ENCODE results near the gene EIF2B2. TPM values are rescaled to one million over a fixed set of nuclear protein-coding genes. Genes with fewer than 3 reads are reported as not detected.

Gene EIF2B2
- total and polyA plus RNA-seq, 9 of the 15 experiments (the other 6 are each of a cell fraction or from before 2014, with no cell fraction given), result 10.6 to 94.1 (median 38.9) TPM

DNA sequence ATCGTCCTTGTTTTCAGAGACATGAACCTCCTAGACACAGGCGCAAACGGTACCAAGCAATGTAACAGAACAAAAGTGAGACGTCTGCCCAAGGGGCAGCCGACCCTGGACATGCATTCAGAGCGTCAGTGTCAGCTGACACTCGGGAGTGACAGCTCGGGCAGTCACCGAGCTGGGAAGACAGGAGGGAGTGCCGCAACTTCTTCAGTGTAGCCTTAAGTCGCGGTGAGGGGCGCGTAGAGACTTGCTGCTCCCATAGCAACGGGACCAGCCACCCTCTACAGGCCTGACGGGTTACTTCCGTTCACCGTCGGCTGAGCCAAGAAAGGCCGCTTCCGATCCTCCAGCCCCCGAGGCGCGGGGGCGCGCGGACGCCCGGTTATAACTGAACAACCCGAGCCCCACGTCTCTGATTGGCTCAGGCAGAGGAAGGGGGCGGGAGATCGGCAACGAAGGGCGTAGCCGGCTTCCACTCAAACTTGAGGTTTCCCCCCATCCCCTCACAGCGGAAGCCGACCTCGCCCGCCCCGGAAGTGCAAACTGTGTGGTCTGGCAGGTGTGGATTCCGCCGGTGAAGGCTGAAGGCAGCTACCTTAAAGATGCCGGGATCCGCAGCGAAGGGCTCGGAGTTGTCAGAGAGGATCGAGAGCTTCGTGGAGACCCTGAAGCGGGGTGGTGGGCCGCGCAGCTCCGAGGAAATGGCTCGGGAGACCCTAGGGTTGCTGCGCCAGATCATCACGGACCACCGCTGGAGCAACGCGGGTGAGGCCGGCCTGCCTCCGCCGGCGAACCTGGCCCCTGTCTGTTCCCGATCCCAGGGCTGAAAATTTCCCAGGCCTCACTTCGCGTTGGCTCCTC is at the start of gene EIF2B2 (continued):
- TF ChIP-seq SAP30 (IDR thresholded peaks at IDR 0.05; ENCODE audit: borderline replicate concordance, insufficient read depth, low read depth, low read length, poor library complexity, severe bottlenecking), result peak; percentile 57
- no peak for TF ChIP-seq SPI1 (IDR thresholded peaks at IDR 0.05; ENCODE audit: borderline replicate concordance, low read depth, low read length)
- no peak for TF ChIP-seq MIER1 (IDR thresholded peaks at IDR 0.05; ENCODE audit: low read depth)
- TF ChIP-seq, protein P1, sequence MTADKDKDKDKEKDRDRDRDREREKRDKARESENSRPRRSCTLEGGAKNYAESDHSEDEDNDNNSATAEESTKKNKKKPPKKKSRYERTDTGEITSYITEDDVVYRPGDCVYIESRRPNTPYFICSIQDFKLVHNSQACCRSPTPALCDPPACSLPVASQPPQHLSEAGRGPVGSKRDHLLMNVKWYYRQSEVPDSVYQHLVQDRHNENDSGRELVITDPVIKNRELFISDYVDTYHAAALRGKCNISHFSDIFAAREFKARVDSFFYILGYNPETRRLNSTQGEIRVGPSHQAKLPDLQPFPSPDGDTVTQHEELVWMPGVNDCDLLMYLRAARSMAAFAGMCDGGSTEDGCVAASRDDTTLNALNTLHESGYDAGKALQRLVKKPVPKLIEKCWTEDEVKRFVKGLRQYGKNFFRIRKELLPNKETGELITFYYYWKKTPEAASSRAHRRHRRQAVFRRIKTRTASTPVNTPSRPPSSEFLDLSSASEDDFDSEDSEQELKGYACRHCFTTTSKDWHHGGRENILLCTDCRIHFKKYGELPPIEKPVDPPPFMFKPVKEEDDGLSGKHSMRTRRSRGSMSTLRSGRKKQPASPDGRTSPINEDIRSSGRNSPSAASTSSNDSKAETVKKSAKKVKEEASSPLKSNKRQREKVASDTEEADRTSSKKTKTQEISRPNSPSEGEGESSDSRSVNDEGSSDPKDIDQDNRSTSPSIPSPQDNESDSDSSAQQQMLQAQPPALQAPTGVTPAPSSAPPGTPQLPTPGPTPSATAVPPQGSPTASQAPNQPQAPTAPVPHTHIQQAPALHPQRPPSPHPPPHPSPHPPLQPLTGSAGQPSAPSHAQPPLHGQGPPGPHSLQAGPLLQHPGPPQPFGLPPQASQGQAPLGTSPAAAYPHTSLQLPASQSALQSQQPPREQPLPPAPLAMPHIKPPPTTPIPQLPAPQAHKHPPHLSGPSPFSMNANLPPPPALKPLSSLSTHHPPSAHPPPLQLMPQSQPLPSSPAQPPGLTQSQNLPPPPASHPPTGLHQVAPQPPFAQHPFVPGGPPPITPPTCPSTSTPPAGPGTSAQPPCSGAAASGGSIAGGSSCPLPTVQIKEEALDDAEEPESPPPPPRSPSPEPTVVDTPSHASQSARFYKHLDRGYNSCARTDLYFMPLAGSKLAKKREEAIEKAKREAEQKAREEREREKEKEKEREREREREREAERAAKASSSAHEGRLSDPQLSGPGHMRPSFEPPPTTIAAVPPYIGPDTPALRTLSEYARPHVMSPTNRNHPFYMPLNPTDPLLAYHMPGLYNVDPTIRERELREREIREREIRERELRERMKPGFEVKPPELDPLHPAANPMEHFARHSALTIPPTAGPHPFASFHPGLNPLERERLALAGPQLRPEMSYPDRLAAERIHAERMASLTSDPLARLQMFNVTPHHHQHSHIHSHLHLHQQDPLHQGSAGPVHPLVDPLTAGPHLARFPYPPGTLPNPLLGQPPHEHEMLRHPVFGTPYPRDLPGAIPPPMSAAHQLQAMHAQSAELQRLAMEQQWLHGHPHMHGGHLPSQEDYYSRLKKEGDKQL (CRISPR knock-in tag; IDR thresholded peaks at IDR 0.05; ENCODE audit: borderline replicate concordance), result no peak
- TF ChIP-seq NFRKB (IDR thresholded peaks at IDR 0.05; ENCODE audit: low read depth), result no peak
- TF ChIP-seq LARP7 (IDR thresholded peaks at IDR 0.05), result no peak
- no peak for TF ChIP-seq SNRNP70 (optimal IDR thresholded peaks at IDR 0.05; ENCODE audit: low read depth, low read length)
- TF ChIP-seq ZC3H4 (CRISPR knock-in tag; IDR thresholded peaks at IDR 0.05; ENCODE audit: borderline replicate concordance), result no peak
- no peak for TF ChIP-seq CHCHD3 (CRISPR knock-in tag; IDR thresholded peaks at IDR 0.05)
- TF ChIP-seq NCOA4 (IDR thresholded peaks at IDR 0.05; ENCODE audit: partially characterized antibody), result no peak
- TF ChIP-seq, protein P2, sequence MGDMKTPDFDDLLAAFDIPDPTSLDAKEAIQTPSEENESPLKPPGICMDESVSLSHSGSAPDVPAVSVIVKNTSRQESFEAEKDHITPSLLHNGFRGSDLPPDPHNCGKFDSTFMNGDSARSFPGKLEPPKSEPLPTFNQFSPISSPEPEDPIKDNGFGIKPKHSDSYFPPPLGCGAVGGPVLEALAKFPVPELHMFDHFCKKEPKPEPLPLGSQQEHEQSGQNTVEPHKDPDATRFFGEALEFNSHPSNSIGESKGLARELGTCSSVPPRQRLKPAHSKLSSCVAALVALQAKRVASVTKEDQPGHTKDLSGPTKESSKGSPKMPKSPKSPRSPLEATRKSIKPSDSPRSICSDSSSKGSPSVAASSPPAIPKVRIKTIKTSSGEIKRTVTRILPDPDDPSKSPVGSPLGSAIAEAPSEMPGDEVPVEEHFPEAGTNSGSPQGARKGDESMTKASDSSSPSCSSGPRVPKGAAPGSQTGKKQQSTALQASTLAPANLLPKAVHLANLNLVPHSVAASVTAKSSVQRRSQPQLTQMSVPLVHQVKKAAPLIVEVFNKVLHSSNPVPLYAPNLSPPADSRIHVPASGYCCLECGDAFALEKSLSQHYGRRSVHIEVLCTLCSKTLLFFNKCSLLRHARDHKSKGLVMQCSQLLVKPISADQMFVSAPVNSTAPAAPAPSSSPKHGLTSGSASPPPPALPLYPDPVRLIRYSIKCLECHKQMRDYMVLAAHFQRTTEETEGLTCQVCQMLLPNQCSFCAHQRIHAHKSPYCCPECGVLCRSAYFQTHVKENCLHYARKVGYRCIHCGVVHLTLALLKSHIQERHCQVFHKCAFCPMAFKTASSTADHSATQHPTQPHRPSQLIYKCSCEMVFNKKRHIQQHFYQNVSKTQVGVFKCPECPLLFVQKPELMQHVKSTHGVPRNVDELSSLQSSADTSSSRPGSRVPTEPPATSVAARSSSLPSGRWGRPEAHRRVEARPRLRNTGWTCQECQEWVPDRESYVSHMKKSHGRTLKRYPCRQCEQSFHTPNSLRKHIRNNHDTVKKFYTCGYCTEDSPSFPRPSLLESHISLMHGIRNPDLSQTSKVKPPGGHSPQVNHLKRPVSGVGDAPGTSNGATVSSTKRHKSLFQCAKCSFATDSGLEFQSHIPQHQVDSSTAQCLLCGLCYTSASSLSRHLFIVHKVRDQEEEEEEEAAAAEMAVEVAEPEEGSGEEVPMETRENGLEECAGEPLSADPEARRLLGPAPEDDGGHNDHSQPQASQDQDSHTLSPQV (IDR thresholded peaks at IDR 0.05), result no peak
- TF ChIP-seq TAF1 (IDR thresholded peaks at IDR 0.05; ENCODE audit: control insufficient read depth, extremely low read depth, insufficient read depth, low read length, severe bottlenecking), result peak; percentile 48
- TF ChIP-seq TCF3 (CRISPR knock-in tag; IDR thresholded peaks at IDR 0.05), result no peak
- no peak for TF ChIP-seq ZNF239 (CRISPR knock-in tag; IDR thresholded peaks at IDR 0.05)
- TF ChIP-seq, protein P3, sequence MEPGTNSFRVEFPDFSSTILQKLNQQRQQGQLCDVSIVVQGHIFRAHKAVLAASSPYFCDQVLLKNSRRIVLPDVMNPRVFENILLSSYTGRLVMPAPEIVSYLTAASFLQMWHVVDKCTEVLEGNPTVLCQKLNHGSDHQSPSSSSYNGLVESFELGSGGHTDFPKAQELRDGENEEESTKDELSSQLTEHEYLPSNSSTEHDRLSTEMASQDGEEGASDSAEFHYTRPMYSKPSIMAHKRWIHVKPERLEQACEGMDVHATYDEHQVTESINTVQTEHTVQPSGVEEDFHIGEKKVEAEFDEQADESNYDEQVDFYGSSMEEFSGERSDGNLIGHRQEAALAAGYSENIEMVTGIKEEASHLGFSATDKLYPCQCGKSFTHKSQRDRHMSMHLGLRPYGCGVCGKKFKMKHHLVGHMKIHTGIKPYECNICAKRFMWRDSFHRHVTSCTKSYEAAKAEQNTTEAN (CRISPR knock-in tag; IDR thresholded peaks at IDR 0.05), result no peak
- TF ChIP-seq HDGF (IDR thresholded peaks at IDR 0.05), result no peak
- TF ChIP-seq ZNF124 (CRISPR knock-in tag; IDR thresholded peaks at IDR 0.05), result no peak
- no peak for TF ChIP-seq ZNF134 (CRISPR knock-in tag; conservative IDR thresholded peaks at IDR 0.05)
